Muscle of leg (tissue), 16 donors: ENCODE data around the gene RPL32. TPM values are rescaled to one million over a fixed set of nuclear protein-coding genes. Genes with fewer than 3 reads are reported as not detected.

Experiments
- DNase-seq: peaks from one replicate; pipeline ENCODE4 v3.0.0; 2013
- H3K27ac ChIP-seq: one replicate; pipeline ENCODE4 v1.5.1; 2013; ENCODE audit warnings: mild to moderate bottlenecking, low read length, control low read depth
- H3K27me3 ChIP-seq: one replicate; pipeline ENCODE4 v1.6.1; 2013; ENCODE audit warnings: low read length; ENCODE audit not compliant: control insufficient read depth, insufficient read depth
- H3K36me3 ChIP-seq: one replicate; pipeline ENCODE4 v1.6.1; 2013; ENCODE audit warnings: low read length; ENCODE audit not compliant: control insufficient read depth, insufficient read depth
- H3K4me1 ChIP-seq: one replicate; pipeline ENCODE4 v1.6.1; 2013; ENCODE audit warnings: low read length; ENCODE audit not compliant: control insufficient read depth, insufficient read depth
- H3K4me3 ChIP-seq: one replicate; pipeline ENCODE4 v1.5.1; 2013; ENCODE audit warnings: low read length, control low read depth
- H3K9me3 ChIP-seq: replicated peaks from 2 replicates; pipeline ENCODE4 v1.6.1; 2013; ENCODE audit warnings: low read depth, low read length; ENCODE audit not compliant: control insufficient read depth
- WGBS: methylation state at CpG from one replicate; pipeline ENCODE4 v1.1.5; 2013; ENCODE audit warnings: missing lambda C conversion rate; ENCODE audit not compliant: insufficient coverage; 5-methylcytosine and 5-hydroxymethylcytosine counted together
- long read RNA-seq, 11 donors: transcript quantifications; one replicate each; lab custom pipeline, GENCODE V29; 2026
- polyA plus RNA-seq, 8 donors: library from polyadenylated mRNA; unstranded; fragments of 120-200 nt; gene quantifications; one replicate each; pipeline versions ENCODE4 v1.2.1 to v1.2.3, GENCODE V29; 2013; ENCODE audit warnings: inconsistent platforms in 1 of 8, low replicate concordance in 1 of 8; ENCODE audit not compliant: insufficient read length in 8 of 8, insufficient read depth in 1 of 8
- total RNA-seq: library from RNA; stranded (reverse); fragments of 120-200 nt; gene quantifications from one replicate; pipeline ENCODE4 v1.2.4, GENCODE V29; 2013

The RPL32 gene
- 4,199 TPM for total RNA-seq
- 1,000 to 10,000 TPM; 2,697 to 3,821 (median 3,009) TPM for polyA plus RNA-seq
- long read RNA-seq, donor 1, transcript RPL32-202 (3 exons, 1,734 nt), result minor isoform, 125 of 1,233 reads
- long read RNA-seq, donor 1, transcript RPL32-207 (3 exons, 631 nt), result minor isoform, 10 of 1,233 reads
- long read RNA-seq, donor 1, transcript RPL32-203 (4 exons, 1,749 nt), result minor isoform, 9 of 1,233 reads
- long read RNA-seq, donor 1, transcript RPL32-204 (4 exons, 2,117 nt), result major isoform, 1,035 of 1,233 reads
- long read RNA-seq, donor 1, partial matches to known transcripts, result 40 of 1,233 reads
- long read RNA-seq, donor 1, other reads (novel, unspliced or antisense), result 13 of 1,233 reads
- long read RNA-seq, donor 2, transcript RPL32-202 (3 exons, 1,734 nt), result minor isoform, 19 of 234 reads
- long read RNA-seq, donor 2, transcript RPL32-204 (4 exons, 2,117 nt), result major isoform, 189 of 234 reads
- long read RNA-seq, donor 2, partial matches to known transcripts, result 21 of 234 reads
- long read RNA-seq, donor 2, other reads (novel, unspliced or antisense), result 0 of 234 reads
- long read RNA-seq, donor 3, transcript RPL32-203 (4 exons, 1,749 nt), result minor isoform, 26 of 2,090 reads
- long read RNA-seq, donor 3, transcript RPL32-202 (3 exons, 1,734 nt), result minor isoform, 106 of 2,090 reads
- long read RNA-seq, donor 3, transcript RPL32-204 (4 exons, 2,117 nt), result major isoform, 1,850 of 2,090 reads
- long read RNA-seq, donor 3, transcript RPL32-207 (3 exons, 631 nt), result minor isoform, 20 of 2,090 reads
- long read RNA-seq, donor 3, partial matches to known transcripts, result 55 of 2,090 reads
- long read RNA-seq, donor 3, other reads (novel, unspliced or antisense), result 27 of 2,090 reads
- long read RNA-seq, donor 4, transcript RPL32-202 (3 exons, 1,734 nt), result minor isoform, 103 of 1,538 reads
- long read RNA-seq, donor 4, transcript RPL32-204 (4 exons, 2,117 nt), result major isoform, 1,312 of 1,538 reads
- long read RNA-seq, donor 4, transcript RPL32-207 (3 exons, 631 nt), result minor isoform, 24 of 1,538 reads
- long read RNA-seq, donor 4, transcript RPL32-203 (4 exons, 1,749 nt), result minor isoform, 15 of 1,538 reads
- long read RNA-seq, donor 4, partial matches to known transcripts, result 57 of 1,538 reads
- long read RNA-seq, donor 4, other reads (novel, unspliced or antisense), result 22 of 1,538 reads
- long read RNA-seq, donor 5, transcript RPL32-203 (4 exons, 1,749 nt), result minor isoform, 53 of 4,704 reads
- long read RNA-seq, donor 5, transcript RPL32-207 (3 exons, 631 nt), result minor isoform, 65 of 4,704 reads
- long read RNA-seq, donor 5, transcript RPL32-202 (3 exons, 1,734 nt), result minor isoform, 160 of 4,704 reads
- long read RNA-seq, donor 5, transcript RPL32-204 (4 exons, 2,117 nt), result major isoform, 4,231 of 4,704 reads
- long read RNA-seq, donor 5, partial matches to known transcripts, result 94 of 4,704 reads
- long read RNA-seq, donor 5, other reads (novel, unspliced or antisense), result 80 of 4,704 reads
- long read RNA-seq, donor 6, transcript RPL32-203 (4 exons, 1,749 nt), result minor isoform, 54 of 4,609 reads
- long read RNA-seq, donor 6, transcript RPL32-204 (4 exons, 2,117 nt), result major isoform, 4,068 of 4,609 reads
- long read RNA-seq, donor 6, transcript RPL32-202 (3 exons, 1,734 nt), result minor isoform, 228 of 4,609 reads
- long read RNA-seq, donor 6, transcript RPL32-207 (3 exons, 631 nt), result minor isoform, 48 of 4,609 reads
- long read RNA-seq, donor 6, partial matches to known transcripts, result 120 of 4,609 reads
- long read RNA-seq, donor 6, other reads (novel, unspliced or antisense), result 75 of 4,609 reads
- long read RNA-seq, donor 7, transcript RPL32-203 (4 exons, 1,749 nt), result minor isoform, 28 of 3,291 reads
- long read RNA-seq, donor 7, transcript RPL32-204 (4 exons, 2,117 nt), result major isoform, 2,924 of 3,291 reads
- long read RNA-seq, donor 7, transcript RPL32-202 (3 exons, 1,734 nt), result minor isoform, 112 of 3,291 reads
- long read RNA-seq, donor 7, transcript RPL32-207 (3 exons, 631 nt), result minor isoform, 31 of 3,291 reads
- long read RNA-seq, donor 7, partial matches to known transcripts, result 107 of 3,291 reads
- long read RNA-seq, donor 7, other reads (novel, unspliced or antisense), result 79 of 3,291 reads
- long read RNA-seq, donor 8, transcript RPL32-202 (3 exons, 1,734 nt), result minor isoform, 185 of 2,548 reads
- long read RNA-seq, donor 8, transcript RPL32-204 (4 exons, 2,117 nt), result major isoform, 2,118 of 2,548 reads
- long read RNA-seq, donor 8, transcript RPL32-203 (4 exons, 1,749 nt), result minor isoform, 18 of 2,548 reads
- long read RNA-seq, donor 8, transcript RPL32-207 (3 exons, 631 nt), result minor isoform, 22 of 2,548 reads
- long read RNA-seq, donor 8, partial matches to known transcripts, result 154 of 2,548 reads
- long read RNA-seq, donor 8, other reads (novel, unspliced or antisense), result 45 of 2,548 reads
- long read RNA-seq, donor 9, transcript RPL32-207 (3 exons, 631 nt), result minor isoform, 19 of 2,129 reads
- long read RNA-seq, donor 9, transcript RPL32-204 (4 exons, 2,117 nt), result major isoform, 1,885 of 2,129 reads
- long read RNA-seq, donor 9, transcript RPL32-203 (4 exons, 1,749 nt), result minor isoform, 20 of 2,129 reads
- long read RNA-seq, donor 9, transcript RPL32-202 (3 exons, 1,734 nt), result minor isoform, 108 of 2,129 reads
- long read RNA-seq, donor 9, partial matches to known transcripts, result 62 of 2,129 reads
- long read RNA-seq, donor 9, other reads (novel, unspliced or antisense), result 30 of 2,129 reads
- long read RNA-seq, donor 10, transcript RPL32-203 (4 exons, 1,749 nt), result minor isoform, 21 of 3,280 reads
- long read RNA-seq, donor 10, transcript RPL32-202 (3 exons, 1,734 nt), result minor isoform, 322 of 3,280 reads
- long read RNA-seq, donor 10, transcript RPL32-207 (3 exons, 631 nt), result minor isoform, 31 of 3,280 reads
- long read RNA-seq, donor 10, transcript RPL32-204 (4 exons, 2,117 nt), result major isoform, 2,604 of 3,280 reads
- long read RNA-seq, donor 10, partial matches to known transcripts, result 242 of 3,280 reads
- long read RNA-seq, donor 10, other reads (novel, unspliced or antisense), result 52 of 3,280 reads
- long read RNA-seq, donor 11, transcript RPL32-203 (4 exons, 1,749 nt), result minor isoform, 22 of 2,687 reads
- long read RNA-seq, donor 11, transcript RPL32-202 (3 exons, 1,734 nt), result minor isoform, 101 of 2,687 reads
- long read RNA-seq, donor 11, transcript RPL32-207 (3 exons, 631 nt), result minor isoform, 30 of 2,687 reads
- long read RNA-seq, donor 11, transcript RPL32-204 (4 exons, 2,117 nt), result major isoform, 2,428 of 2,687 reads
- long read RNA-seq, donor 11, partial matches to known transcripts, result 68 of 2,687 reads
- long read RNA-seq, donor 11, other reads (novel, unspliced or antisense), result 28 of 2,687 reads

DNA sequence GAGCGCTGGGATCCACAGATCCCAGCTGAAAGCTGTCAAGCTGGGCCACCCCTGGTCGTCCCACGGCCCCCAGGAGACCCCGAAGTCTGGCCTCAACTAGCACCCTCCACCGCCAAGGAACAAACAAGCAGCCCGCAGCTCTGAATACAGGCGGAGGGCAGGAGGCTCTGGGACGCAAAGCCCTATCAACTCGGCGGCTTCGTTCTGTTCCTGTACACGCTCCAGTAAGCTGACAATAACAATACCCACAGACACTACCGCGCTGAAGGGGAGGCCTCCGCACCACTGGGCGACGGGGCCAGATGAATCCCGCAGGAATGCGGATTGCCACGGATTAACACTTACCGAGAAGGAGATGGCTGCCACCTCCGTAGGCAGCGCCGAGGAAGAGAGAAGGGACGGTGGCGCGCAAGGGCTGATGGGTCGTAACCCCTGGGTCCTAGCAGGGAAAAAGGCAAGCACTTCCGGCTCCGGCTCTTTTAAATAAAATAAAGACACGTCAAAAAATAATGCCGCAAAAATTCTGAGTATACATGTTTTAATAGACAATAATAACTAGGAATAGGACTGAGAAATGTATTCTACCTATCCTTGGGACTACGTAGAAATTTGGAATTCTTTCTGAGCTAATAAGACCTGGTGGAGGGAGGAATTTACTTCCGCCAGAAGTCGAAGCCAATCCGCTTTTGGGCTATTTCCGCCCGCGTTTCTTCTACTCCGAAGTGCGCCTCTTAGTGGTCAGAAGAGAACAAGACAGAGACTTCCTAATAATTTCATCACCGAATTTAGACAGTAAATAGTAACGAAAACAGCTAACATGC lies at the start of gene RPL32:
TSS of gene RPL32 (minus strand) at position 417 of the 821 bp plus-strand sequence. CDS start 1,328 bp downstream, outside the sequence.
- Histone ChIP-seq H3K9me3 (no peaks in the 10 kb centered on the region), H3K36me3 (peaks cover 38% of the 10 kb centered on the region), H3K27ac (peak within 1 kb of the TSS; percentile 91), H3K4me3 (peak within 1 kb of the TSS; percentile 95), H3K4me1 (peaks cover 21% of the 10 kb centered on the region), H3K27me3 (no peaks in the 10 kb centered on the region)
- DNase-seq, result peak; percentile 99
- 2% methylated on average over 24 of the region's 43 CpGs for WGBS

DNA sequence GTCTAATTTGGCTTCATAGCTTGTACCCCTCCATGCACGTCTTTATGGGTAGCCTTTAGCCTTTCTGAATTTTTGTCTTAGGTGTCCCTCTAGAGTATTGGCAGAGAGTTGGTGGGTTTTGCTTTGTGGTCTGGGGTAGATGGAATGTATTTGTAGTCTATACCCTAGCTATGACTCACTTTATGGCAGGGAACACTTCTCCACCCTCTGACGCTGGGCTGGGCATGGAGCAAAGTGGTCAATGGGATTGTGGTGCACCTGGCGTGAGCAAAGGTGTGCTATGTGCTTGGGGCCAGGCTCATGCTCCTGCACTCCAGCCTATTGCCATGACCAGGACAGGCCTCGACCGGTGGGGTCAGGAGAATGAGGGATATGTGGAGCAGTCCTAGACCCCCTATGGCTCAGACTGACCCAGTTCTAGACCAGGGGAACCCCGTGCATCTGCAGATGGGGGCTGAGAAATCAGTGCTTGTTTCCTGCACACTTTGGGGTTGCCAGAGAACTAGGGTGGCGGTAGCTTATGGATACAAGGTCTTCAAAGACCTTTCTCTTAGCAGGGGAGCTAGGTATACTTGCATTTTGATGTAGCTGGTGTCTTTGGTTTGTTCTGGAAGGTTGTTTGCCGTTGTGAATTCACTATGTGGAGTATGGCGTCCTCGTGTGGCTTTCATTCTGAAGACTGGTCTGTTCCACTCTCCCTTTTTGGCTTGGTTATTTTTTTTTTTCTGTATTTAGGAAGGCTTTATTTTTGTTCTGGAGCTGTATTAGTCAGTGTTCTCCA lies 49.4 kb upstream of the RPL32 start:
- Histone ChIP-seq H3K27me3 (peaks cover 13% of the 10 kb centered on the region), H3K27ac (no peak overlapping the region), H3K4me1 (peaks cover 27% of the 10 kb centered on the region), H3K36me3 (no peaks in the 10 kb centered on the region), H3K9me3 (no peaks in the 10 kb centered on the region), H3K4me3 (no peak overlapping the region)
- 83% methylated on average over 4 of the region's 10 CpGs for WGBS
- DNase-seq, result no peak

DNA sequence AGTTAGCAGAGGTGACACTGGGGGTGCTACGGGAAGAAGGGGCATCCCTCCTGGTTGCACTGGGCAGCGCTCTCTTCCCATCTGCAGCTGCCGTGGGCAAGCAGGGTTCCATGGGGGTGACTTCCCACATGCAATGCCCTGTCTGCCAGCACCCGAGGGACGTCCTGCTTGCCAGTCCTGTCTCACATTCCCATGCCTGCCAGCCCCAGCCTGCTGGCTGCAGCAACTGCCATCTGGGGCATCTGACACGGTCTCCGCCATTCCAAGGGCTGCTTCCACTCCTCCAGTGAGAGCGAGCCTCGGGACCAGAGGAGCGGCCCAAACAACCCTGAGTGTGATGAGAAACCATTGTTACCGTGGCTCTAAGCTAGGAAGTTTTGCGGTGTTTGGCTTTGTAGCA lies 45.4 kb upstream of the RPL32 start:
- 77% methylated on average over 9 of the region's 12 CpGs for WGBS
- H3K27me3 ChIP-seq, result peaks cover 13% of the 10 kb centered on the region
- H3K27ac ChIP-seq, result no peak overlapping the region
- peaks cover 37% of the 10 kb centered on the region for H3K4me1 ChIP-seq
- H3K4me3 ChIP-seq, result no peak overlapping the region
- H3K36me3 ChIP-seq, result no peaks in the 10 kb centered on the region
- DNase-seq, result no peak
- no peaks in the 10 kb centered on the region for H3K9me3 ChIP-seq

DNA sequence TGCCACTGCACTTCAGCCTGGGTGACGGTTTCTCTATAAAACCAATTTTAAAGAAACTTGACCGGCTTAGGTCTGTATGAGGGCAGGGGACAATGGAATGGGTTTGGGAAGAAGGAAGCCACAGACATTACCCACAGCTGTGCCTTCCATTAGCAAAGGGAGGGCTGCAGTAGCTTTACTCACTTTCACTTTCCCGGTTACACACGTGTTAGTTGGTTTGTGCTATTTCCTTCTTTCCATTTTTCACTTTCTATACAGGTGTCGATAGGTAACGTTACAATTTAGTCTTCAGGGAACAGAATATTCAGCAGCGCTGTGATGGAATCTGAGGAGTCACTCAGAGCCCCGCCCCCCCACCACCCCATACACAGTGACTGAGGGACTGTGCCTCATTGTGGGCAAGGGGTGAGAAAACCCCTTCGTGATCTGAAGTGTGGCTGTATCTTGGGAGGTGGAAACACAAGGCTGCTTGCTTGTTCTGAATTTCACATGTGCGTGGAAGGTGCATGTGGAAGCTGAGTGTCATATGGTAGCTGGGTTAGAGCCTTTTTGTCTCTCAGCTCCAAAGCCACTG lies 44.8 kb upstream of the RPL32 start:
- WGBS, result 55% methylated on average over 2 of the region's 10 CpGs
- no peak for DNase-seq
- no peak overlapping the region for H3K27ac ChIP-seq
- H3K27me3 ChIP-seq, result peaks cover 11% of the 10 kb centered on the region
- H3K9me3 ChIP-seq, result no peaks in the 10 kb centered on the region
- H3K36me3 ChIP-seq, result no peaks in the 10 kb centered on the region
- H3K4me3 ChIP-seq, result no peak overlapping the region
- H3K4me1 ChIP-seq, result peaks cover 36% of the 10 kb centered on the region

DNA sequence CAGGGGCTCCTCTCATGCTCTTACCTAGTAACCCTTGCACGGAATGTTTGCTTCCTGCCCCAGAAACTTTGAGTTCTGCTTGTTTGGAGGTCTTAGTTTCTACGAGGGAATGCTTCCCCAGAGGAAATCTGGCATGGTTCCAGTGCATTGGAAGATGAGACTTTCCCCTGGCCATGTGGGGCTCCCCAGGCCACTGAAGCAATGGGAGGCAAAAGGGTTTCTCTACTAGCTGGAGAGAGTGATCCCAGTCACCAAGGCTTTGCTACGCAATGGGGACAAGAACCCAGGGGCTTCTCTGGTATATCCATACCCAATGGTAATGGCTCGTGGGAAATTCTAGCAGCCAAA lies 44.2 kb upstream of the RPL32 start:
- H3K36me3 ChIP-seq, result no peaks in the 10 kb centered on the region
- 0% methylated on average over 1 of the region's 4 CpGs for WGBS
- H3K27ac ChIP-seq, result no peak overlapping the region
- H3K4me1 ChIP-seq, result peaks cover 36% of the 10 kb centered on the region
- H3K27me3 ChIP-seq, result peaks cover 11% of the 10 kb centered on the region
- DNase-seq, result peak; percentile 47
- no peak overlapping the region for H3K4me3 ChIP-seq
- no peaks in the 10 kb centered on the region for H3K9me3 ChIP-seq

DNA sequence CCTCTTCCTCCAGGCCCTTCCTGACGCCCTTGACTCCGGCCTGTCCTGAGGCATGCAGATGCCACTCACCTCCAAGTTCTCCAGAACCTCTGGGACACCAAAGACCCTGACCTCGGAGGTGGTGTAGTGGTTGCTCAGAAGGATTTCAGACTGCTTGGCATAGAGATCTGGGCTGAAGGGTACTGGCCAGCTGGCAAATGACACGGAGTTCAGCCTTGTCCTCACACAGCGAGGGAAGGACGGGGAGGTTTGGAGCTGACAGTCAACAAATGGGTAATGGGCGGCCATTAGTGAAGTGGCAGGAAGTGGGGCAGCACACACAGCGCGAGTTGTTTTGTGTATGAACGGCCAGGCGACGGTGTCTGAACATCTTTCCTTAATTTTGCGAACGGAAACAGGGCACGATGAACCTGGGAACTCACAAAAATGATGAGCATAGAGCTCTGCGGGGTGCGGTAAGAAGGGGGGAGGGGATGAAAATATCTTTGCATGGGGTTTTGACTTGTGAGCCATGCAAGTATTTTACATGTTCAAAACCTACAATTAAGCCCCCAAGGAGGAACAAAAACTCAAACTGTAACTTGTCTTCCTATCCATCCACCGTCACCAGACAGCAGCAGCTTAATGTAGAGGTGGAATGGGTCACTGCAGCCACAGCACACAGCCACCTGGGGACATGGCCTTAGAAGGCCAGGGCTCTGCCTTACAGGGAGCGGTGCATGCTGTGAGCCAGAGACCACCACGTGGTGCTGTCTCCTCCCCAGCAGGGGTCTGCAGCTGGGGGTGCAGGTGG lies 43.6 kb upstream of the RPL32 start:
- Histone ChIP-seq H3K36me3 (no peaks in the 10 kb centered on the region), H3K27ac (no peak overlapping the region), H3K27me3 (peaks cover 11% of the 10 kb centered on the region), H3K4me3 (no peak overlapping the region), H3K4me1 (peaks cover 36% of the 10 kb centered on the region), H3K9me3 (no peaks in the 10 kb centered on the region)
- 81% methylated on average over 13 of the region's 20 CpGs for WGBS
- DNase-seq, result no peak
